ENCODE results near the gene AAMP.
A peak's percentile ranks its signal among the peaks of the same experiment; 100 is the strongest.
"Not testable (repeated sequence)": the region's sequence is repeated elsewhere in the genome, so short reads cannot be mapped to it uniquely, and the experiment has no call there.

Gene AAMP

GRCh38 chr2:218269900-218270720, at the start of gene AAMP, which contains the start of gene PNKD:
AAMP (minus strand) TSS chr2:218270137; CDS start chr2:218270086, 51 bp downstream.
PNKD (plus strand) TSS chr2:218270519; CDS start chr2:218270536, 17 bp downstream.
- peak; percentile 100 for DNase-seq (ENCODE audit: low spot score)

DNA sequence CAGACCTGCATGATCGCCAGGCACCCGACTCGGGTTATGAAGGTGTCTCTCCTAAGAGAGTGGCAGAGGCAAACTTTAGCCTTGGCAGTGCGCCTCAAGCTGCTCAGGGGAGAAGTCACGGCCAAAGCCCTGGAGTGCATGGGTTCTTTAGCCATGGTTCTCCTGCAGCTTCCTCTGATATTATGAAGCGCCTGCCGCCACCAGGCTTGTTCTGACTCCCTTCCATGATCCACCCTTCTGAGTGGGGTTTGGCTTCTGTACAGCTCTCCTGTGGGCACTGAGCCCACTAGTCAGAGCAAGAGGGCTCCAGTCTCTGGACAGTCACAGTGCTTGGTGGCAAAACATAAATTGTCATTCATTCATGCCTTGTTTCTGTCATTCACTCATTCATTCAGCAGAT, 48.3 kb upstream of the AAMP start:
- no peak for DNase-seq (ENCODE audit: low spot score)

- no peak for DNase-seq (ENCODE audit: low spot score)
Observed at GRCh38 chr2:218317835-218318234, 47.9 kb upstream of the AAMP start.

DNA sequence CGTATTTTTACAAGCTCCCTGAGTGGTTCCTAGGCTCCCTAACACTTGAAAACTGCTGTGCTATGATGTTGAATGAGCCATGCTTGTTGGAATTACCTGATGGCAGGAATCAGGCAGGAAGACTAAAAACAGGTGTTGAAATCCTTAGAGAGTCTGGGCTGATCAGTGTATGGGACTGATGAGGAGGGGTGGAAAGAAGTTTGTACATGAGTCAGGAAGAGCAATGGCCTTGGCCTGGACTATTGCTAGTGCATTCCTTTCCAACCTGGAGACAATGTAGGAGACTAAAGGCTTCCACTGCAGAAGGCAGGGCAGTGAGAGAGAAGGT, 47.3 kb upstream of the AAMP start:
- no peak for DNase-seq (ENCODE audit: low spot score)

DNA sequence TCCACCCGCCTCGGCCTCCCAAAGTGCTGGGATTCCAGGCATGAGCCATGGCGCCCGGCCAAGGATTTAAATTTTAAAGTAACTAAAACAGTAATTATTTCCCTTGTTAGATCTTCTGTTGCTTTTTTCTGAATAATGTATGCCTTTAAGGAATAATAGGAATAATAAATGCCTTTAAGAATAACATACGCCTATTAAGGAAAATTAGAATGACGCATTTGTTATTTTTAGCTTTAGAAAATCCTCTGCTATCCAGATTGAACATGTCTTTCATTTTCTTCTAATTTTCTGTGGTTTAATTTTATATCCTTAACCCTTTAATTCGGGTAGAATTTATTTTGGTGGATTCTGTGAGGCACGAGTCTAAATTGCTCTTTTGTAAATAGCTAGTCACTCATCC, 45.5 kb upstream of the AAMP start:
- DNase-seq (ENCODE audit: low spot score): no peak

- DNase-seq (ENCODE audit: low spot score): not testable (repeated sequence)
Observed at GRCh38 chr2:218314764-218315163, 44.8 kb upstream of the AAMP start.

DNA sequence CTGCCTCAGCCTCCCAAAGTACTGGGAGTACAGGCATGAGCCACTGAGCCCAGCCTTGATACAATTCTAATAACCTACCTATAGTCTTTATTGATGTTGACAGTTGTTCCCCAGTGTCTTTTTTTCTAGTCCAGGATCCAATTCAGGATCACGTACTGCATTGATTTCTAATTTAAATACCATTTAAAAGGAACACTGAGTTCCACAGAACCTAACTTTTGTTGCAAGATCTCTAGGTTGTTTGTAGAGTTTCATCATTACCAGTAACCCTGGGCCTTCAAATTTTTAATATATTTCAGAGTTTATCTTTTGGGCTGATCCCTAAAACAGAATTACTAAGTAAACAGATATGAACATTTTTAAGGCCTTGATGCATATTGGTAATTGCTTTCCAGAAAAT, 43.4 kb upstream of the AAMP start:
- no peak for DNase-seq (ENCODE audit: low spot score)

DNA sequence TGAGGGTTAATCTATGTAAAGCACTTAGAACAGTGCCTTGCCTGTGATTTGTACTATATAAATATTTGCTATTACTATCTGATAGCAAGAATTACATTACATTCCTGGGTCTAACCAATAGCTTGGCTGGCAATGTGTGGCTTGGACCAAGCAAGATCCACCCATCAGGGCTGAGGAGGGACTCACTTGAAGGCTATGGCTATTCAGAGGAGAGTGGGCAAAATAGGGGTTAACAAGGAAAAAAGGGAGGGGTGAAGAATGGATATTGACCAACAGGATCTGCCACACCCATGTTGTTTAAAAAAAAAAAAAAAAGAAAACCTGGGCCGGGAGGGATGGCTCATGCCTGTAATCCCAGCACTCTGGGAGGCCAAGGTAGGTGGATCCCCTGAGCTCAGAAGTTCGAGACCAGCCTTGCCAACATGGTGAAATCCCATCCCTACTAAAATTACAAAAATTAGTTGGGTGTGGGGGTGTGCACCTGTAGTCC, 42.4 kb upstream of the AAMP start:
- no peak for DNase-seq (ENCODE audit: low spot score)

DNA sequence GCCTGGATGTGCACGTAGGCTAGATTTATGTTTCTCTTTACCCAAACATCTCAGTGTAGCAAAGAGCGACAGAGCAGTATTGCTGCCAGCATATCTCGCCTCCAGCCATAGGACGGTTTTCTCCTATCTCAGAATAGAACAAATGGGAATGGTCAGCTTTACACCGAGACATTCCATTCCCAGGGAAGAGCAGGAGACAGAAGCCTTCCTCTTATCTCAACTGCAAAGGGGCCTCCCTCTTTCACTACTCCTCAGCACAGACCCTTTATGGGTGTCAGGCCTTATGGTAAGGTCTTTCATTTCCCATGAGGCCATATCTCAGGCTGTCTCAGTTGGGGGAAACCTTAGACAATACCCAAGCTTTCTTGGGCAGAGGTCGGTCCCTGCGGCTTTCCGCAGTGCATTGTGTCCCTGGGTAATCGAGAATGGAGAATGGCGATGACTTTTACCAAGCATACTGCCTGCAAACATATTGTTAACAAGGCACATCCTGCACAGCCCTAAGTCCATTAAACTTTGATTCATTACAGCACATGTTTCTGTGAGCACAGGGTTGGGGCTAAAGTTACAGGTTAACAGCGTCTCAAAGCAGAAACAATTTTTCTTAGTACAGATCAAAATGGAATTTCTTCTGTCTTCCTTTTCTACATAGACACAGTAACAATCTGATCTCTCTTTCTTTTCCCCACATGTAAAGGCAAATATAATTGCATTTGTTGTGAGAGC, 41.8 kb upstream of the AAMP start:
- not testable (repeated sequence) for DNase-seq (ENCODE audit: low spot score)

- no peak for DNase-seq (ENCODE audit: low spot score)
Observed at GRCh38 chr2:218310853-218311540, 41.1 kb upstream of the AAMP start.

DNA sequence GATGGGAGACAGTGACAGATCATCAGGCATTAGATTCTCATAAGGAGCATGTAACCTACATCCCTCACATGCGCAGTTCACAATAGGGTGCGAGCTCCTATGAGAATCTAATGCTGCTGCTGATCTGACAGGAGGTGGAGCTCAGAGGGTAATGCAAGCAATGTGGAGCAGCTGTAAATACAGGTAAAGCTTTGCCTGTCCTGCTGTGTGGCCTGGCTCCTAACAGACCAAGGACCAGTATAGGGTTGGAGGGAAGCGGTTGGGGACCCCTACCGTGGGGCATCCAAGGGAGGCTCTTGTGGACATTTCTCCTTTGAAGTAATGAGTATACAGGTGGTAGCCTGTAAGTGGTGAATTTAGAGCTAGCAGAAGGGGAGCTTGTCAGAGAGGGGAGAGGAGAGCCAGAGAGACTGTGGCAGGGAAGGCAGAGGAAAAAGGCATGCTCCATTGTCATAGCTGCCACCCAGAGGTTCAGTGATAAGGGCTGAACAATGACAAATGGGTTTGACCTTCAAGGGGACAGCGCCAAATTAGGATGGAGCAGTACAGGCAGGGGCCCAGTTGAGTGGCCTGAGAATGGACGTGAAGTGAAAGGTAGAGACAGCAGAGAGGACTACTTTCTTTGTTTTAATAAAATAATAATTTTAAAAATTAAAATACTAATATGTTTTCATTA, 37.6 kb upstream of the AAMP start:
- DNase-seq (ENCODE audit: low spot score): no peak

- DNase-seq (ENCODE audit: low spot score): no peak
Observed at GRCh38 chr2:218306184-218306920, 36.4 kb upstream of the AAMP start.

DNA sequence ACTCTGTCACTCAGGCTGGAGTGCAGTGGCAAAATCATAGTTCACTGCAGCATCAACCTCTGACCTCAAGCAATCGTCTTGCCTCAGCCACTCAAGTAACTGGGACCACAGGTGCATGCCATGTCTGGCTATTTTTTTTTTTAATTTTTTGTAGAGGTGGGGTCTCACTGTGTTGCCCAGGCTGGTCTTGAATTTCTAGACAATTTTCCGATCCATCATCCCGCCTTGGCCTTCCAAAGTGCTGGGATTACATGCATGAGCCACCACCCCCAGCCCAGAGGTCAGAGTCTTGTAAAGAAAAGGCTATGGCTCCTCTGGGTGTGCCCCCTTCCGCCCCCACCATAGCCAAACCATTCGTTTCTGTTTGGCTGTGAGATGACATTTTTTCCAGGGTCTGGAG, 35.4 kb upstream of the AAMP start:
- DNase-seq (ENCODE audit: low spot score): no peak

- DNase-seq (ENCODE audit: low spot score): peak; percentile 84
Observed at GRCh38 chr2:218301176-218301819, 31.4 kb upstream of the AAMP start.

DNA sequence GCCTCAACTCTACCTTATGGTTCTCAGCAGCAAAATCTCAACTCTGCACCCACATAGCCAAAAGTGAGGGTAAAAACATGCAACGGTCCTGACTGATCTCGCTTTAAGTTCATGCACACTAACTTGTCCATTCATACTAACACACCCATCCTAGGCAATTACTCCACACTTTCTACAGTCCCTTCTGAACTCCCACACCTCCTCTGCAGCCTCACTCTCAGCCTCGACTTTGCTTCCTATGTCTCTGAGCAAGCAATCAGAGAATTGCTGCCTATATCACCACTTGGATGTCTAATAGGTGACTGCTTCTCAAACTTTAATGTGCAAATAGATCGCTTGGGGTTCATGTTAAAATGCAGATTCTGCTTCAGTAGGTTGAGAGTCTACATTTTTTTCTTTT, 30.2 kb upstream of the AAMP start:
- no peak for DNase-seq (ENCODE audit: low spot score)

DNA sequence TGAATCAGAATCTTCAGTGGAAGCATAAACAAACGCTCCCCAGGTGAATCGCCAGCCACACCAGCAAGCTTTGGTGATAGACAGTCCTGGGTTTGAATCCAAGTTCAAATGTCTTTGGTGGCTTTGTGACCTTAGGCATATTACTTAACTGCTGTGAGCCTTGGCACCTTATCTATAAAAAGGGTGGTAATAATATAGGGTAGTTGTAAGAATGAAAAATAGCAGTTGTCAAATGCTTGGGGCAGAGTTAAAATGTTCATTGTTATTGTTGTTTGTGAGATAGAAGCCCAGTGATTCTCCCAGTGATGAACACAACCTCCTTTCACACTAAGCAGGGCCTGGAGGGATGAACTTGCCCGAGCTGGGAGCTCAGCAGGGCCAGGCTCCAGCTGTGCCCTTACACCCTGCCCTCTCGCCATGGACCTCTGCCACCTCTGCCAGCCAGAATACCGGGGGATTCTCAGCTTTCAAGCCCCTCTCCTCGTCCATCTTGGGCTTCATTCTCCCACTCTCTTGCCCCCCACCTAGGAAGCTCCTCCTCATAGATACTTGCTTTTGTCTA, 28.5 kb upstream of the AAMP start:
- peak; percentile 85 for DNase-seq (ENCODE audit: low spot score)

- DNase-seq (ENCODE audit: low spot score): peak; percentile 93
Observed at GRCh38 chr2:218296847-218297246, 26.9 kb upstream of the AAMP start.

GRCh38 chr2:218296200-218296599, 26.3 kb upstream of the AAMP start:
- DNase-seq (ENCODE audit: low spot score): no peak

DNA sequence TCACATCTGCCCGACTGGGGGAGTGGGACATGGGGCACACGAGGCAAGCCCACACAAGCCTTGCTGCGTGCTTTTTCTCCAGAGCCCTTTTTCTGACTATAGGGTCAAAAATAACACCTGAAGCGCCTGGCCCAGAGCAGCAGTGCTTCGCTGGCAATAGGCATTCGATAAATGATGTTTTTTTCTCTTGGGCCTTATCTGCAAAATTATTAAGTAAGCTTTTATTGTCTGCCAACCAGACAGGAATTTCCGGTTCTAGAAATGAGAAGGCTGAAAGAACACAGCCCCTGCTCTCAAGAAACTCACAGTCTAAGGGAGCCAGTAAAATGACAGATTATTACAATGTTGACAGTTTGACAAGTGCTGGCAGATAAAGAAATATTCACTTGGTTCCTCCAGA, 25.1 kb upstream of the AAMP start:
- DNase-seq (ENCODE audit: low spot score): no peak

- no peak for DNase-seq (ENCODE audit: low spot score)
Observed at GRCh38 chr2:218294430-218295022, 24.6 kb upstream of the AAMP start.
